ENCODE measurements around the gene SERP1.
"Not testable (repeated sequence)": the region's sequence is repeated elsewhere in the genome, so short reads cannot be mapped to it uniquely, and the experiment has no call there.

The SERP1 gene

DNA sequence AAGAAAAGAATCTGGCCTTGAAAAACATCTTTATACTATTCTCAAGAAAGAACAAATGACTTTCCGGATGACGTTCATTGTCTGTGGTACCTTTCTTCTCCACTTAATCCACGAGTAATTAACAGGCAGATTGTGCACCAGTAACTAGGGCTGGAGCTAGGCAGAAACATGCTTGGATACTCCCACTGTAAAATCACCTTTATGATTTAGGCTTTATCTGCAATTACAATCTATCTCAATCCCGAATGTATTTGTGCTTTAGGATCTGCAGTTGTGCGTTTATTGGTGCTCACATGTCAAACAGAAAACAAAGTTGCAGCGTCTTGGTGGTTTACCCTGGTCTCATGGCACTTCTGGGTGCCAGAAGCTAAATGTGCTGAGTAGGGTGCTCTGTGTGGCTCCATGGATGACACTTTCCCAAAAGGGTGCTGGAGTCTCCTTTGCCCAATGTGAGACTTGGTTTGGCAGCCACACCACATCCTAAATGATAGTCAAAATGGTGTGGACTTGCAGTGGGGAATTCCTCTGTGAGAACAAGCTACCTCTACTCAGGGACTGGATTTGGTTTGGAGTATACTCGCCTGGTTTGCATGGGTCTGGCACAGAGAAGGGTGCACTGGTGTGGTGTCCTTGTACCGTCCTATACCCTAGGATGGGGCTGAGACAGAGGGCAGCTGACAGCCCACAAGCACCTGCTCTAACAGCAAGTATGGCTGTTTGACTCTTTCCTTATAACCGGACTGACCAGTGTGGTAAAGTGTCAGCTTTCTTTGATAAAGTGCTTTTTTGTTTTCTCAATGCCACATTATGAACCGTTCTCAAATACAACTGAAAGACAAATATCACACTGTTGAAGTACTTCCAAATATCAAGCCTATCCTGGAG lies 7.7 kb downstream of the SERP1 start:
- DNase-seq = no peak

DNA sequence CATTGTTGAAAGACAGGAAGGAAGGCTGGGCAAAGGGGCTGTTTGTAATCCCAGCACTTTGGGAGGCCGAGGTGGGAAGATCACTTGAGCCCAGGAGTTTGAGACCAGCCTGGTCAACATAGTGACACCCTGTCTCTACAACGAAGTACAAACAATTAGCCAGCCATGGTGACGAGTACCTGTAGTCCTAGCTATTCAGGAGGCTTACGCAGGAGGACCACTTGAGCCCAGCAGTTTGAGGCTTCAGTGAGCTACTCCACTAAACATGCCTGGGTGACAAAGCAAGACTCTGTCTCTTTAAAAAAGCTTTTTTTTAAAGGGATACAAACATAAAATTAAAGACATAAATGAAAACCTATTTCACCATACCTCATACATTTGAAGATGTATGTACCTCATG lies 11.1 kb downstream of the SERP1 start:
- no peak for DNase-seq

DNA sequence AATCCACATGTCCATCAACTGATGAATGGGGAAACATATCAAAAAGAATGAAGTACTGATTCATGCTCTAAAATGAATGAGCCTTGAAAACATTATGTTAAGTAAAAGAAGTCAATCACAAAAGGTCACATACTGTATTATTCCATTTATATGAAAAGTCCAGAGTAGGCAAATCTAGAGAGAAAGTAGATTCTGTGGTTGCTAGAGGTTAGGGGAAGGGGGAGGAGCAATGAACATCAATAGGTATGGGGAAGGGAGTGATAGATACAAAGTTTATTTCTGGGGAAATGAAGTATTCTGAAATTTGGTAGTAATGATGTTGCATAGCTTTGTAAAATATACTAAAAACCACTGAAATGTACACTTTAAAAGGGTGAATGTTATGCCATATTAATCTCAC lies 14.5 kb downstream of the SERP1 start:
- DNase-seq = no peak

DNA sequence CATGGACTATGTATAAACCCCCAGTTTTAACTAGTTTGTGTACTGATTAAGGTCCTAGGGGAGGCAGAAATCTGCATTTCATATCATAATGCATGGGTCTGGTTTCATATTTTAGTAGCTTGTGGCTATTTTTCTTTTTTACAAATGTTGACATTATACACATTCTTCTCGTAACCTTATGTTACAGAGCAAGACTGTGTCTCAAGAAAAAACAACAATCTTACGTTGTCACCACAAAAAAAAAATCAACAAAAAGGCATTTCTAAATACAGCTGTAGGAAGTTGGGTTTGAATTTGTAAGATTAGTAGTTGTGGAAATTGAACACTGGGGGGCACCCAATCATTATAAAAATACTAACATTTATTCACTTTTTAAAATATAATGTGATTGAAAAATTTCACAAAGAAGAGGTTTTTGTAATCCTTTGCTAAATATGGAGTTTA lies 17.9 kb downstream of the SERP1 start:
- DNase-seq = peak; percentile 40

DNA sequence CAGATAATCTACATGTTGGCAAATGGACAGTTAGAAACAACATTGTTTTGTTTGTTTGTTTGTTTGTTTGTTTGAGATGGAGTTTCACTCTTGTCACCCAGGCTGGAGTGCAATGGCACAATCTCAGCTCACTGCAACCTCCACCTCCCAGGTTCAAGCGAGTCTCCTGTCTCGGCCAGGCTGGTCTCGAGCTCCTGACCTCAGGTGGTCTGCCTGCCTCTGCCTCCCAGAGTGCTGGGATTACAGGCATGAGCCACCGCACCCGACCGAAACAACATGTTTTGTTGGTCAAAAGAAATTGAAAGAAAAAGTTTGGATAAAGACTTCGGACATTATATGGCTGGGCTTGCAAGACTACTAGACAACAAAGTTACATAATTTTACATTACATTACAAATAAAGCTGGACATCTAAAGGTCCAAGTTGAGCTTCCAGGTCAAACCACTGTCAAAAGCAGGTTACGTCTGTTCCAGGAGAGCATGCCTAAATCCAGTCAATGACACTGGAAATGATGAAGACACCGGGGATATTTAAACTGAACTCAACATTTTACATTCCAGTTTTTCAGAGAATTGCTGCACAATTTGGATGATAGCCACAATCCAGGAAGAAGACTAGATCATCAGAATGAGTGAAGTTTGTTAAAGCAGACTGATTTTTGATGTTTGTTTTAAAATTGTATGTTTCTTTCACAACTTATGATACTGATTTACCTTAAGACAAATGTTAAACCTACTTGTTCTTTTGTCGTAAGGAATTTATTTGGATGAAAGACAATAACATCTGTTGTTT lies 18.6 kb downstream of the SERP1 start:
- DNase-seq = no peak

DNA sequence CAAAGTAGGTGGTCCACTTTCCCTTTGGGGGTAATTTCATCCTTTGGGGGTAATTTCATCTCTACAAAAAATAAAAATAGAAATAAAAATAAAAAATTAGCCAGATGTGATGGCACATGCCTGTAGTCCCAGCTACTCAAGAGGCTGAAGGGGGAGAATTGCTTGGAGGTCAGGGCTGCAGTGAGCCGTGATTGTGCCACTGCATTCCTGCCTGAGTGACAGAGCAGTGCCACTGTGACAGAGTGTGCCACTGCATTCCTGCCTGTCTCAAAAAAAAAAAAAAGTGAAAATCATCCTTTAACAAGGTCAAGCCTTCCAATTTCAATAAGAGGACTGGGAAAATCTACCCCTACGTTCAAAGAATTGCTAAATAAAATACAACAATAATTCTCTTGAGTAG lies 22.8 kb downstream of the SERP1 start:
- no peak for DNase-seq

DNA sequence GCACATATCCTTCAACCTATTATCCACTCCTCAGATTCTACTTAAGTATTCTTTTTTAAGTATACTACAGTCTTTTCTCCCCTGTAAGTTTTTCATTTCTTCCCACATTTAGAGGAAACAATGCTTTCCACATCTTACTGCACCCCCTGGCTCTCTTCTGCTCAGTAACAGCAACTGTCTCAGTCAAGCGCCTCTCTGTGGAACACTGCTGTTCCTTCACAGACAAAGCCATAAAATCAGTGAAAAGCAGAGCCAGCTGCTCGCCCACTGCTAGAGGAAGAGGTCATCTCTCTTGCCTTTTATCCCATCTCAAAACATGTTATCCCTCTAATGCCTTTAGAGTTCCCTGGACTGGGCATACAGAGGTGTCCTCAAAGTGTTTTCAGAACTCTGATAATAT lies 24.8 kb downstream of the SERP1 start:
- DNase-seq = no peak

DNA sequence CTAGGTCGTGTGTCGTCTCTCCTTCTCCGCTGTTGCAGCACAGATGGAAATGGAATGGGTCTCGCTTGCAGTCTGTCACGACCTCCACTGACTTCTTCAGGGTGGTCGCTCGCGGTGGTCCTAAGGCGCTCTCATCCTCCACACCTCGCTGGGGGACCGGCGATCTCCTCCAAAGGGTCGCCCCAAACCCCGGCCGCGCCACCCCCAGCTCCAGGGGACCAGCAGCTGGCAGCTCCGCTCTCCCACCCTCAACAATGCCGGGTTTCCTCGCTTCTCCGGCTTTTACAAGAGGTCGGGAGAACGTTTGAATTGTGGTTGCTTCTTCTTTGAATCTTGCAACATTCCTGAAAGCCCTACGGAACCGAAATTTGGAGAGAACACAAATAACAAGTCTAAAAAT lies 25.9 kb downstream of the SERP1 start:
- DNase-seq = no peak

DNA sequence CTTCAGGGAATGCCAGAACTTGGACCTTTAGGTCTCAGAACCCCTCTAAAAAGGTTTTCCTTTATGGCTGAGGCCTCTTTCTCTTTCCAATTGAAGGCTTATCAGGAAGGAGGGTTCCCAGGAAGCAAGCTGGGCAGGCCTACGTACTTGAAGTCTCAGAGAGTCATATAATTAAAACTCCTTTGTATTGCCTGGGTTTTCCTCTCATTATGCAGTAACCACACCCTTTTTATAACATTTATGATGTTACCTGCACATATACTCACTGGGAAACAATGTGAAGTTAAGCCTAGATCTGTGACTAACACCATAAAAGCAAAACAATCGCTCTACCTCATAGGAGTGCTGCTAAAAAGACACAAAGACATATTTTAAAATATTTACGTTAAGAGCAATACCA lies 27.3 kb downstream of the SERP1 start:
- DNase-seq = no peak

DNA sequence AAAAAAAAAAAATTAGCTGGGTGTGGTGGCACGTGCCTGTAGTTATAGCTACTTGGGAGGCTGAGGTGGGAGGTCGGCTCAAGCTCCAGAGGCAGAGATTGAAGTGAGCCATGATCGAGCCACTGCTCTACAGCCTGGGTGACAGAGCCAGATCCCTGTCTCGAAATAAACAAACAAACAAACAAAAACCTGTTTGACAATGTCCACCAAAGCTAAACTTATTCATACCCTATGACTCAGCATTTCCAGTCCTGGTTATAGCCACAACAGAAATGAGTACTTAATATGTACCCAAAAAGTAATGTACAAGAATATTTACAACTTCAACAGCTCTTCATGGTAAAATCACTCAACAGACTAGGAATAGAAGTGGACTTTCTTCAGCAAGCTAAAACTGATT lies 31.1 kb downstream of the SERP1 start:
- DNase-seq = no peak

DNA sequence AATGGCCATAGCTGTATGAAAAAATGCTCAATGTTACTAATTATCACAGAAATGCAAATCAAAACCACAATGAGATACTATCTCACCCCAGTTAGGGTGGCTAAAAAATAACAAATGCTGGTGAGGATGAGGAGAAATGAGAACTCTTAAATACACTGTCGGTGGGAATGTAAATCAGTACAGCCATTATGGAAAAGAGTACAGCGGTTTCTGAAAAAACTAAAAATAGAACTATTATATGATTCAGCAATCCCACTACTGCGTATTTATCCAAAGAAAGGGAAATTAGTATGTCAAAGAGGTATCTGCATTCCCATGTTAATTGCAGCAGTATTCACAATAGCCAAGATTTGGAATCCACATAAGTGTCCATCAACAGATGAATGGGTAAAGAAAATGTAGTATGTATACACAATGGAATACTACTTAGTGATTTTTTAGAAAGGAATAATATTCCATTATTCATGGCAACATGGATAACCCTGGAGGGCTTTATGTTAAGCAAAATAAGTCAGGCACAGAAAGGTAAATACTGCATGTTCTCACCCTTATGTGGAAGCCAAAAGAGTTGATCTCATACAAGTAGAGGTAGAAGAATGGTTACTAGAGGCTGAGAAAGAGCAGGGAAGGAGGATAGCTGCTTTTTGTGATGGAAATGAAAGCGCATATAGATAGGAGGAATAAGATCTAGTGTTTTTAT lies 35.0 kb downstream of the SERP1 start:
- no peak for DNase-seq

DNA sequence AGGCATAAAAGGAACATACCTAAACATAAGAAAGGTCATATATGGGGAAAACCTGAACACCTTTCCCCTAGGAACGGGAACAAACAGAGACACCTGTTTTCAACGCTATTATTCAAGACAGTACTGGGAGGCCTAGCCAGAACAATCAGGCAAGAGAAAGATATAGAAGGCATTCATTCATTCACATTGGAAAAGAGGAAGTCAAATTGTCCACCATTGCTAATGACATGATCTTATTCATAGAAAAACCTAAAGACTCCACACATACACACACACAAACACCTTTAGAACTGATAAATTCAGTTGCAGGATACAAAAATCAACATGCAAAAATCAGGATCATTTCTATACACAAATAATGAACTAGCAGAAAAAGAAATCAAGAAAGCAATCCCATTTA lies 36.5 kb downstream of the SERP1 start:
- no peak for DNase-seq

DNA sequence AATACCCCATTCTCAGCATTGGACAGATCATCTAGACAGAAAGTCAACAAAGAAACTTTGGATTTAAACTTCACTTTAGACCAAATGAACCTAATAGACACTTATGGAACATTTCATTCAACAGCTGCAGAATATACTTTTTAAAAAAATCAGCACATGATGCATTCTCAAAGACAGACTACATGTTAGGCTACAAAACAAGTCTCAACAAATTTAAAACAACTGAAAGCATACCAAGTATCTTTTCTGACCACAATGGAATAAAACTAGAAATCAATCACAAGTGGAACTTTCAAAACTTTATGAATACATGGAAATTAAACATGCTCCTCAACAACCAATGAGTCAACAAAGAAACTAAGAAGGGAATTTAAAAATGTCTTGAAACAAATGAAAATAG lies 37.9 kb downstream of the SERP1 start:
- no peak for DNase-seq

DNA sequence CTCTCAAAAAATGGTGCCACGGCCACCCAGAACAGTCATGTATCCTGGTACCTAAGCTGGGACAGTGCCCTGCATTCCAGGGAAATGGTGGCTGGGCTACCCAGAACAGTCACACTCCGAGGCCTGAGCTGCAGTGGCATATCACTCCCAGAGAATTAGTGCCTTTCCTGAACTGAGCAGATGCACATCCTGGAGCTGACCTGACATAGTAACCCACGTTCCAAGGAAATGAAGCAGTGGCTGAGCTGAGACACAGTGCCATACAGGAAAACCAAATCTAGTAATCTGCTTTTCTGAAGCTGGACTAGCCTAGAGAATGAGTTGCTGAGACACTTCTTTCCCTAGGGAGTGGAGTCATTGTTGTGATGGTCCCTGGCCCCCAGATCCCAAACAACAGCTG lies 41.8 kb downstream of the SERP1 start:
- no peak for DNase-seq

DNA sequence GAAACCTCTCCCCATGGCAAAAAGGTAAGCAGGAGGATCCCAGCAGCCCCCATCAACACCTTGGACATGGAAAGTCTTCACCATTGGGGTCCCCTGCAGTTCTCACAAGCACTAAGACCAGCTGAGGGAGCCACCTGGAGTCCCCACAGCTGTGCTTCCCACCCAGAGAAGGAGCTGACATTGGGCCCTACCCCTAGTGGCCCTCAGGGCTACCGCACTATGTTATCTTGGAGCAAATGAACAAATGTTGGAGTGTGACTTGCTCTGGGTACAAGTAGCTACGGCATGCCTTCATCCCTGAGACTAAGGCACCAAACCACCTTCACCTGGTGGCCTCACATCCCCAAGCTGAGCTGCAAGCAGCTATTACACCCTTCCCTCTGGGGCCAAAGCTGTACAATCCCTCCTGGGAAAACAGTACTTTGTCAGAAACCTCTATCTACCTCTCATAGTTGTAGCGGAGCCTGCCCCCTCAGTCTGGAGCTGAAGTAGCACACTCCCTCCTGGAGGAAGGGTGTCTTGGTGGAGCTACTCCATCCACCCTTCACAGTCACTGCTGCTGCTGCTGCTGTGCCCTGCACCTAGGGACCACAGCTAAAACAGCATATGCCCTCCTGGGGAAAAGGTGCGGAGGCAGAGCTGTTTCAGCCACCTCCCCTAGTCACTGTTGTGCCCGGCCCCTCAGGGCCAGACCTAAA lies 42.7 kb downstream of the SERP1 start:
- no peak for DNase-seq

DNA sequence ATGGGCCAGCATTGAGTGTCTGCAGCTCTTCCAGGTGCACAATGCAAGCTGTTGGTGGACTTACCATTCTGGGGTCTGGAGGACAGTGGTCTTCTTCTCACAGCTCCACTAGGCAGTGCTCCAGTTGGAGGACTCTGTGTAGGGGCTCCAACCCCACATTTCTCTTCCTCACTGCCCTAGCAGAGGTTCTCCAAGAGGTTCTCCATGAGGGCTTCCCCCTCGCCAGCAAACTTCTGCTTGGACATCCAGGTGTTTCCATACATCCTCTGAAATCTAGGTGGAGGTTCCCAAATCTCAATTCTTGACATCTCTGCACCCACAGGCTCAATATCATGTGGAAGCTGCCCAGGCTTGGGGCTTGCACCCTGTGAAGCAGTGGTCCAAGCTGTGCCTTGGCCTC lies 45.3 kb downstream of the SERP1 start:
- not testable (repeated sequence) for DNase-seq

DNA sequence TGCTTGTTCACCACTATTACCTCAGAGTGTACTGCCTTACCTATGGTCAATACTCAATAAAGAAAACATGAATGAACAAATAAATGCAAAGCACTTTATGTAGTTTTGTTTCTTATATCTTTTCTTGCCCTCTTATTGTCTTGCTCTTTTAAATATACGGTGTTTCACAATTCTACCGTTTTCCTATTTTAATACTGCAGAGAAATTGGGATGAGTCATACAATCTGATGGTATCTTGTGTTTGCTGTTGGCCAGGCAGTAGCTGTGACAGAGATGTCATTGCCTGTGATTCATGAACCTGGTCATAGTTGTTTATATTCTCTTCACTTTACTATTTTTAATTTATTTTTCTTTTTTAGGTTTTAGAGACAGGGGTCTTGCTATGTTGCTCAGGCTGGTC lies 48.3 kb downstream of the SERP1 start:
- DNase-seq = peak; percentile 59

DNA sequence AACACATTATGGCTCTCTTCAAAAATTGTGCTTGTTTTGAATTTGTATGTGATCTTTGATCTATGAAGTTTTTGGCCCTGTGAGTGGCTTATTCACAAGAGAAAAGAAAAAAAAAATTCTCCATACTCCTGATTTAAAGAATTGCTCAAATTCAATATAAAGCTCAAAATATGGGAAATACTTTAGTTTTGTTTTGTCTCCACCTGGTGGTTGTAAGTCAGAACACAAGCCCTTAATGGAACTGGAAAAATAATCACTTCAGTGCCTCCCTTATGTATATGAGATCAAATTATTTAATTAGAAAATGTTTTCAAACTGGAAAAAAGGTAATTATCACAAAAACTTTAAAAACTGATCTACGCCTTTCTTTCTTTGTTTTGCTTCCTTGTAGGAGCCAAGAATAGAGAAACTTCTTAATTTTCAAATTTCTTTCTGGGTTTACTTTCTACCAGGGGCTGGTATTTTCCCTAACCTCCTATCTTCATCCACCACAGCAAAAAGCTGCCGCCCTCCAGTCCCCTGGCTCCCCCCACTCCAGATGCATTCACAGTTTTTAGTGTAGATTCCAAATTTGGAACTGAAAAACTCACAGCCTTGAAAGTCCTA lies 50.6 kb downstream of the SERP1 start:
- peak; percentile 75 for DNase-seq

DNA sequence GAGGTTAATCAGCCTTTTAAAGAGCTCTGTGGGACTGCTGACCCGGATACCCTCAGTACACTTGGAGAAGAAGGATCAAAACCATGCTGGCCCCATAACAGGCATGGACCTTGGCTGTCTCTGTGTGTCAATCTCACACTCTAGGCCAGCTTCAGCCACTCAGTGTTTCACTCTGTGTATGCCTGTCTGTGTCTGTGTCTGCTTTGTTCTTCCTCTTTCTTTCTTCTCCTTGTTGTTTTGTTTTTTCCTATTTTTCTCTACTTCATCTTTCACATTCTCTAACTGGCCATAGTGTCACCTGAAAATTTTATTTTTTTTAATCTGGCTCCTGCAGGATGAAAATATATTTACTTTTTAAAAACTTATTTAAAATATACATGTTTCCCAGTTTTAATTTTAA lies 51.1 kb downstream of the SERP1 start:
- DNase-seq = peak; percentile 48

DNA sequence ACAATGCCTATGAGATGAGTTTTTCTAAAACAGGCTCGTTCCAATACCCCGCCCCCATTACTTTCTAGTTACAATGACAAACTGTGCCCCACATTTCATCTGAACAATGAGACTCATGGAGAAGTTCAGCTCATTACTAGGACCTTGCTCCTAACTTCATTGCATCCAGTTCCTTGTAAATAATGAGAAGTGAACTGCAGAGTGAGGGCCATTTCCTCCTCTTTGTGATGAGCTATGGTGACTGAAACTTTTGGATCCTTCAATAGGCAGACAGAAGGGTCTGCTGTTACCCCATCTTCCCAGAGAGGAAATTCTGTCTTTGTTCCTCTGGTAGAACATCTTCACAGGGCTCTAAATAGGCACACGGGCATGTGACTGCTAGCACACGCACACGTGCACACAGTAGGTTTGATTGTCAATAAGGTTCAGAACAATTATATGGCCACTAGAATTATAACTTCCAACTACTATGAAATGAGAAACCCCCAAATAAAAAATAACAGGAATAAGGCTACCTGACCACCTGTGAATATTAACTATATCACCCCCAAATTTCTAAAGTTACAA lies 51.8 kb downstream of the SERP1 start:
- peak; percentile 33 for DNase-seq
